Stimulated activated CD4-positive, alpha-beta T cell treated with anti-CD3 and anti-CD28 coated beads, Interleukin-12 subunit alpha, Interleukin-12 subunit beta, amount 100 ng/mL, for 48 hours (primary cell): Measurements from ENCODE around the gene IFIT2.
"Not testable (repeated sequence)": the region's sequence is repeated elsewhere in the genome, so short reads cannot be mapped to it uniquely, and the experiment has no call there.

Source experiments
- DNase-seq, 3 donors: peaks; one replicate each; pipeline ENCODE4 v3.0.0-alpha.2; 2020; ENCODE audit warnings: low read depth in 2 of 3, low spot score in 1 of 3

Gene IFIT2

GRCh38 chr10:89279421-89279869, 22.4 kb upstream of the IFIT2 start:
- DNase-seq, result no peak

GRCh38 chr10:89280508-89280907, 21.3 kb upstream of the IFIT2 start:
- no peak for DNase-seq

GRCh38 chr10:89281606-89282395, 20.0 kb upstream of the IFIT2 start:
- DNase-seq, result no peak

GRCh38 chr10:89283025-89283935, 18.6 kb upstream of the IFIT2 start:
- DNase-seq, result no peak

GRCh38 chr10:89283936-89284475, 17.8 kb upstream of the IFIT2 start:
- DNase-seq, result no peak

GRCh38 chr10:89284711-89285110, 17.1 kb upstream of the IFIT2 start:
- DNase-seq, result not testable (repeated sequence)

- not testable (repeated sequence) for DNase-seq
Measured at GRCh38 chr10:89285303-89285702, 16.5 kb upstream of the IFIT2 start.

GRCh38 chr10:89294721-89295239, 7.1 kb upstream of the IFIT2 start:
- no peak for DNase-seq

- DNase-seq, result no peak
Measured at GRCh38 chr10:89295597-89295996, 6.2 kb upstream of the IFIT2 start.

- no peak for DNase-seq
Measured at GRCh38 chr10:89296220-89296648, 5.6 kb upstream of the IFIT2 start.

- no peak for DNase-seq
Measured at GRCh38 chr10:89297356-89297755, 4.5 kb upstream of the IFIT2 start.

- DNase-seq, result no peak
Measured at GRCh38 chr10:89297791-89298190, 4.1 kb upstream of the IFIT2 start.

GRCh38 chr10:89299031-89299430, 2.8 kb upstream of the IFIT2 start:
- no peak for DNase-seq

GRCh38 chr10:89301232-89301631, 614 bp upstream of the IFIT2 start:
- no peak for DNase-seq

- no peak for DNase-seq
Measured at GRCh38 chr10:89302625-89303024, 779 bp downstream of the IFIT2 start.

- DNase-seq, result no peak
Measured at GRCh38 chr10:89303161-89303560, 1.3 kb downstream of the IFIT2 start.

GRCh38 chr10:89304026-89304425, 2.2 kb downstream of the IFIT2 start:
- DNase-seq, result no peak

- no peak for DNase-seq
Measured at GRCh38 chr10:89304446-89304845, 2.6 kb downstream of the IFIT2 start.

- no peak for DNase-seq
Measured at GRCh38 chr10:89304925-89305324, 3.1 kb downstream of the IFIT2 start.

- no peak for DNase-seq
Measured at GRCh38 chr10:89305766-89306433, 4.1 kb downstream of the IFIT2 start.
